GM06990 (cell line): ENCODE results near the gene SIRT5.

Experiments used
- DNase-seq: peaks from one replicate; pipeline ENCODE4 v3.0.0-alpha.2; 2011; ENCODE audit not compliant: insufficient read length; ENCODE audit errors: extremely low read depth
- H3K27me3 ChIP-seq: replicated peaks from 2 replicates; pipeline ENCODE4 v1.6.0; 2011; ENCODE audit warnings: low read length; ENCODE audit not compliant: control insufficient read depth, insufficient read depth
- H3K36me3 ChIP-seq: 2 replicates; pipeline ENCODE4 v1.5.1; 2011; ENCODE audit warnings: low read length; ENCODE audit not compliant: control insufficient read depth, insufficient read depth
- H3K4me3 ChIP-seq: replicated peaks from 2 replicates; pipeline ENCODE4 v1.5.1; 2011; ENCODE audit warnings: low read depth, mild to moderate bottlenecking, control low read depth, low read length
- TF ChIP-seq, protein P1 (sequence below): IDR thresholded peaks from 2 replicates; pipeline ENCODE4 v1.5.1; 2011; ENCODE audit warnings: low read length, control low read depth, mild to moderate bottlenecking, inconsistent platforms; ENCODE audit not compliant: insufficient read depth, poor library complexity, severe bottlenecking

SIRT5 gene

DNA sequence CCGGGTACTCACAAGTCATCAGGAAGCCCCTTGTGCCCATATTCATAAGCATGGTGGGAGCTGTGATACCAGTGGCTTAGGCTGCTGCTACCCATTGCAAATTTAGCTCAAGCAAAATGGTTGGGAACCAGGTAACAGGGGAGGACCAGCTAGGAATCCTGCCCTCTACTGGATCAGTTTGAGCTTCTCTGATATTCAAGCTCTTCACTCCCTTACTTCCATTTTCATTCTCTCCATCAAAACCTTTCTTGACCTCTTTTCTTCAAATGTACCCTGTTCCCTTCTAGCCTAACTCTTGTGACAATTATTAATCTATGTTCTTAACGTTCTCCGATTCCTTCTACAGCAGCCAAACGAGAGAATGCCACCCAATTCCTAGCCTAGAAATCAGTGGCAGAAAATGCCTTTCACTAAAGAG, 50.5 kb downstream of the SIRT5 start:
- peak; percentile 16 for DNase-seq
- peaks cover 4% of the 10 kb centered on the region for H3K36me3 ChIP-seq
- TF ChIP-seq, protein P1, sequence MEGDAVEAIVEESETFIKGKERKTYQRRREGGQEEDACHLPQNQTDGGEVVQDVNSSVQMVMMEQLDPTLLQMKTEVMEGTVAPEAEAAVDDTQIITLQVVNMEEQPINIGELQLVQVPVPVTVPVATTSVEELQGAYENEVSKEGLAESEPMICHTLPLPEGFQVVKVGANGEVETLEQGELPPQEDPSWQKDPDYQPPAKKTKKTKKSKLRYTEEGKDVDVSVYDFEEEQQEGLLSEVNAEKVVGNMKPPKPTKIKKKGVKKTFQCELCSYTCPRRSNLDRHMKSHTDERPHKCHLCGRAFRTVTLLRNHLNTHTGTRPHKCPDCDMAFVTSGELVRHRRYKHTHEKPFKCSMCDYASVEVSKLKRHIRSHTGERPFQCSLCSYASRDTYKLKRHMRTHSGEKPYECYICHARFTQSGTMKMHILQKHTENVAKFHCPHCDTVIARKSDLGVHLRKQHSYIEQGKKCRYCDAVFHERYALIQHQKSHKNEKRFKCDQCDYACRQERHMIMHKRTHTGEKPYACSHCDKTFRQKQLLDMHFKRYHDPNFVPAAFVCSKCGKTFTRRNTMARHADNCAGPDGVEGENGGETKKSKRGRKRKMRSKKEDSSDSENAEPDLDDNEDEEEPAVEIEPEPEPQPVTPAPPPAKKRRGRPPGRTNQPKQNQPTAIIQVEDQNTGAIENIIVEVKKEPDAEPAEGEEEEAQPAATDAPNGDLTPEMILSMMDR: peak; percentile 59
- H3K4me3 ChIP-seq: no peak overlapping the region
- no peaks in the 10 kb centered on the region for H3K27me3 ChIP-seq

DNA sequence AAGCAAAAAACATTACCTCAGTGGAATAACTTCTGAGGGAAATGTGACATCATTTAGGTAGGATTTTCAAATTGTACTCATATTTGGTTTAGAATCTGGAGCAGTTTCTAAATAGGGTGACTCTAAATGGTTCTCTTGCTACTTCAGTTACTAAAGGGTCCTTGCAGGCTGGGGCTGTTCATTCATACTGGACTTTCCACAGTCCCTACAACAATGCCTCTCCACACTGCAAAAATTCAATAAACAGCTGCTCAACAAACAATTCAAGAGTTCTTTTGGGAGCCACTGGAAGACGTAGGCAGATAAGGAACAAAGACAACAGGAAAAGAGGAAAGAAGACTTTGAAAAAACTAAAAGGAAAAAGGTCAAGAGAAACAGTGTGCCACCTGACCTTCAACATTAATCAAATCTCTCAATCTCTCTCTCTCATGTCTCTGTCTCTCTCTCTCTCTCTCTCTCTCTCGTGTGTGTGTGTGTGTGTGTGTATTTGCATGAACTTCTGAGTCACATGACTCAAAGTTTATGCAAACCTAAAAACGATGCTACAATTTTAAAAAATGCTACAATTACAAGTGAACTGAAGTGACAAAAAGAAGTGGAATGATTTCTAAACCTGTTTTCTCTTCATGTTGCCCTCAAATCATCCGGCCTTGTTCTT, 55.2 kb downstream of the SIRT5 start:
- TF ChIP-seq, protein P1: no peak
- no peak for DNase-seq
- no peak overlapping the region for H3K4me3 ChIP-seq
- no peaks in the 10 kb centered on the region for H3K27me3 ChIP-seq
- H3K36me3 ChIP-seq: peaks cover 1% of the 10 kb centered on the region

DNA sequence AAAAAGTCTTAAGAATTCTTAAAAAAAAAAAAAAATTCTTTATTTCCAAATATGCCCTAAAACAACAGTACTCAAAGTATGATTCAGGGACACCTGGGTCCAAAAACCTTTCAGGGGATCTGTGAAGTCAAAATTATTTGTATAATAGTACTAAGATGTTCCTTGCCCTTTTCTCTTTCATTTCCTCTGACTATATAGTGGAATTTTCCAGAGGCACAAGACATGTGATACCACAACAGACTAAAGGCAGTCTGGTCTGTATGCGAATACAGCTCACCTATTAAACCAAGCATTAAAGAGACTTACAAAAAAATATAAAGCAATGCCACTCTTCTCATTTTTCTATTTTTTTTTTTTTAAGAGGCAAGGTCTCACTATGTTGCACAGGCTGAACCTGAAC, 56.1 kb downstream of the SIRT5 start:
- H3K36me3 ChIP-seq: peaks cover under 1% of the 10 kb centered on the region

DNA sequence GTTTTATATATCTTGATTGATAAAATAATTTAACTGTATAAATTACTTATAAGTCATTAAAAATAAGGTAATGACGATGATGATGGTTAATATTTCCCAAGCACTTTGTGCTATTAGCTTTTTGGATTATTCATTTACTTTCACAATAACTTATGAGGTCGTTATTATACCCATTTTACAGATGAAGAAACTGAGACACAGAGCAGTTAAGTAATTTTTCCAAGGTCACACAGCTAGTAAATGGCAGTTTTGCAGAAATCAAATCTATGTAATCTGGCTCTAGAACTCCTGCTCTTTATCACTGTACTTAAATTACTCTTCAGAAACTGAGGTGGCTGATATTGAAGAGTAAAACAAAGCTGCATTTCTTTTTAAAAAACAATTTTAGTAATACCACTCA, 58.9 kb downstream of the SIRT5 start:
- Histone ChIP-seq H3K27me3 (no peaks in the 10 kb centered on the region), H3K4me3 (no peak overlapping the region), H3K36me3 (no peaks in the 10 kb centered on the region; the same call in none of the 2 replicates)
- TF ChIP-seq, protein P1: no peak
- no peak for DNase-seq

More for the DNA sequence above, 56.1 kb downstream of the SIRT5 start:
- Histone ChIP-seq H3K4me3 (no peak overlapping the region), H3K27me3 (no peaks in the 10 kb centered on the region)
- no peak for DNase-seq
- TF ChIP-seq, protein P1: no peak

DNA sequence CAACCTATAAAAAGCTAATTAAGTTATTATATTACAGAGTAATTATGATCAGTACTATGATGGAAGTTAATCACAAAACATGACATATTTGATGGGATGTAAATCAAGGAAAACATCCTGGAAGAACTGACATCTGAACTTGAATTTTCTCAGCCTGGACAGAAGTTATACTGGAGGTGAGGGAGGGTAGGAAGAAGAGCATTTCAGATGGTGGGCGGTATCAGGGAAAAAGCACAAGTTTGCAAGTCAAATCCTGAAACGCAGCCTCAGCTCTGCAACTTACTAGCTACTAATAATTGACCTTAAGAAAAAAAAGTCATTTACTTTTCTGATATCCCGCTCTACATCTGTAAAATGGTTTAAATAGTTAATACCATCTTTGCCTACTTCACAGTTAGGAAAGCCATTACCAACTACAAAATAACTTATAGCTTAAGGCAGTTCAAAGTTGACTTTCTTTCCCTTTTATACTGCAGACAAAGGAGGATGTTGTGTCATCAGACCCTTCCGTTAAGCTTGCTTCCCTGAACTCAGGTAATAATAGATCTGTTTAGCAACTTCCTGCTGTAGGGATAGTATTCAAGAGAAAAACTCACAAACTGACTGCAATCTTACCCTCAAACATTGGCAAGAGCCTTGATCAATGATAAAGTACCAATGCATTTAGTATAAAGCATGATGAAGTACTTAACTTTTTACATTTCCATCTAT, 61.7 kb downstream of the SIRT5 start:
- no peaks in the 10 kb centered on the region for H3K27me3 ChIP-seq
- H3K4me3 ChIP-seq: no peak overlapping the region
- H3K36me3 ChIP-seq: no peaks in the 10 kb centered on the region; the same call in none of the 2 replicates
- no peak for DNase-seq
- TF ChIP-seq, protein P1: no peak

DNA sequence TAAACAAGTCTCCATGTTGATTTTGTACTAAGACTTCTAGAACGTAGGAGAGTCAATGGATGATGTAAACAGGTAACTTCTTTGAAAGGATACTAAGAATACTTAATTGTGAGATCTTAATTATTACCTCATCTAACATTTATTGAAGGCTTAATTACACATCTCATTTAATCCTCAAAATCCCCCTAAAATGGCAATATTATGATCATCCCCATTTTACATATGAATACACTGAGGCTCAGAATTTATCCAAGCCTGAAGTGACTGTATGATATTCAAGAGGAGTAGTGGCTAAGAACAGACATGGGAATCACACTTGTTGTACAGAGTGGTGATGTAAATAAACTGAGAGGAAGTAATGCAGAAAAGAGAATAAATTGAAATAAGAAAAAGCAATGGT, 63.6 kb downstream of the SIRT5 start:
- Histone ChIP-seq H3K36me3 (no peaks in the 10 kb centered on the region; the same call in 1 of the 2 replicates), H3K27me3 (no peaks in the 10 kb centered on the region), H3K4me3 (no peak overlapping the region)
- DNase-seq: no peak
- TF ChIP-seq, protein P1: no peak
